ENCODE data around the gene KIAA1671.

KIAA1671 gene

GRCh38 chr22:25076336-25076735 is 123.8 kb downstream of the KIAA1671 start:
- DNase-seq (ENCODE audit: low read depth, low spot score) = no peak
- TF ChIP-seq CTCF (IDR thresholded peaks at IDR 0.05; ENCODE audit: low read depth, low read length) = no peak
- H3K4me3 ChIP-seq (ENCODE audit: low read depth, low read length) = no peak overlapping the region
- in situ Hi-C loops (cut with HindIII; ENCODE audit: low sequenced_read_pairs) = no loop called here

GRCh38 chr22:25077056-25077455 is 124.5 kb downstream of the KIAA1671 start:
- in situ Hi-C loops (cut with HindIII; ENCODE audit: low sequenced_read_pairs) = no loop called here
- no peak overlapping the region for H3K4me3 ChIP-seq (ENCODE audit: low read depth, low read length)
- no peak for DNase-seq (ENCODE audit: low read depth, low spot score)
- no peak for TF ChIP-seq CTCF (IDR thresholded peaks at IDR 0.05; ENCODE audit: low read depth, low read length)

GRCh38 chr22:25077964-25078363 is 125.4 kb downstream of the KIAA1671 start:
- no peak overlapping the region for H3K4me3 ChIP-seq (ENCODE audit: low read depth, low read length)
- TF ChIP-seq CTCF (IDR thresholded peaks at IDR 0.05; ENCODE audit: low read depth, low read length) = no peak
- in situ Hi-C loops (cut with HindIII; ENCODE audit: low sequenced_read_pairs) = no loop called here

GRCh38 chr22:25078591-25078990 is 126.1 kb downstream of the KIAA1671 start:
- H3K4me3 ChIP-seq (ENCODE audit: low read depth, low read length) = no peak overlapping the region
- DNase-seq (ENCODE audit: low read depth, low spot score) = peak; percentile 33
- no peak for TF ChIP-seq CTCF (IDR thresholded peaks at IDR 0.05; ENCODE audit: low read depth, low read length)
- in situ Hi-C loops (cut with HindIII; ENCODE audit: low sequenced_read_pairs) = no loop called here

More at GRCh38 chr22:25077964-25078363, 125.4 kb downstream of the KIAA1671 start:
- no peak for DNase-seq (ENCODE audit: low read depth, low spot score)

- in situ Hi-C loops (cut with HindIII; ENCODE audit: low sequenced_read_pairs) = no loop called here
- no peak for DNase-seq (ENCODE audit: low read depth, low spot score)
- H3K4me3 ChIP-seq (ENCODE audit: low read depth, low read length) = no peak overlapping the region
- no peak for TF ChIP-seq CTCF (IDR thresholded peaks at IDR 0.05; ENCODE audit: low read depth, low read length)
Observed at GRCh38 chr22:25080855-25081254, 128.3 kb downstream of the KIAA1671 start.

GRCh38 chr22:25081409-25081824 is 128.9 kb downstream of the KIAA1671 start:
- no peak overlapping the region for H3K4me3 ChIP-seq (ENCODE audit: low read depth, low read length)
- DNase-seq (ENCODE audit: low read depth, low spot score) = no peak
- in situ Hi-C loops (cut with HindIII; ENCODE audit: low sequenced_read_pairs) = no loop called here
- peak; percentile 50 for TF ChIP-seq CTCF (IDR thresholded peaks at IDR 0.05; ENCODE audit: low read depth, low read length)

GRCh38 chr22:25082096-25082495 is 129.6 kb downstream of the KIAA1671 start:
- no peak for DNase-seq (ENCODE audit: low read depth, low spot score)
- in situ Hi-C loops (cut with HindIII; ENCODE audit: low sequenced_read_pairs) = no loop called here
- no peak for TF ChIP-seq CTCF (IDR thresholded peaks at IDR 0.05; ENCODE audit: low read depth, low read length)
- H3K4me3 ChIP-seq (ENCODE audit: low read depth, low read length) = no peak overlapping the region

Data from astrocyte of the spinal cord (primary cell).